ENCODE results near the gene CCDC149. TPM values are rescaled to one million over a fixed set of nuclear protein-coding genes. Genes with fewer than 3 reads are reported as not detected.

CCDC149 gene
- total RNA-seq, 1 donor from 2014 or later: 8.0 TPM

GRCh38 chr4:24835696-24836095 is 77.1 kb downstream of the CCDC149 start:
- no peaks in the 10 kb centered on the region for H3K27me3 ChIP-seq (ENCODE audit: control insufficient read depth, insufficient read depth, low read length)
- no peak overlapping the region for H3K4me3 ChIP-seq (ENCODE audit: low read depth, low read length)
- H3K36me3 ChIP-seq (ENCODE audit: control insufficient read depth, insufficient read depth, low read length): peaks cover 1% of the 10 kb centered on the region
- TF ChIP-seq CTCF (IDR thresholded peaks at IDR 0.05; ENCODE audit: insufficient read depth, low read length, poor library complexity, severe bottlenecking): no peak
- no peak for DNase-seq (ENCODE audit: low read depth)

GRCh38 chr4:24831637-24832036 is 81.2 kb downstream of the CCDC149 start:
- no peak for TF ChIP-seq CTCF (IDR thresholded peaks at IDR 0.05; ENCODE audit: insufficient read depth, low read length, poor library complexity, severe bottlenecking)
- no peak overlapping the region for H3K4me3 ChIP-seq (ENCODE audit: low read depth, low read length)

GRCh38 chr4:24824720-24825119 is 88.1 kb downstream of the CCDC149 start:
- Histone ChIP-seq H3K27me3 (ENCODE audit: control insufficient read depth, insufficient read depth, low read length) (no peaks in the 10 kb centered on the region), H3K36me3 (ENCODE audit: control insufficient read depth, insufficient read depth, low read length) (no peaks in the 10 kb centered on the region), H3K4me3 (ENCODE audit: low read depth, low read length) (no peak overlapping the region)
- DNase-seq (ENCODE audit: low read depth): no peak
- no peak for TF ChIP-seq CTCF (IDR thresholded peaks at IDR 0.05; ENCODE audit: insufficient read depth, low read length, poor library complexity, severe bottlenecking)

More at GRCh38 chr4:24831637-24832036, 81.2 kb downstream of the CCDC149 start:
- H3K27me3 ChIP-seq (ENCODE audit: control insufficient read depth, insufficient read depth, low read length): no peaks in the 10 kb centered on the region
- no peak for DNase-seq (ENCODE audit: low read depth)
- peaks cover 1% of the 10 kb centered on the region for H3K36me3 ChIP-seq (ENCODE audit: control insufficient read depth, insufficient read depth, low read length)

- TF ChIP-seq CTCF (IDR thresholded peaks at IDR 0.05; ENCODE audit: insufficient read depth, low read length, poor library complexity, severe bottlenecking): no peak
- Histone ChIP-seq H3K36me3 (ENCODE audit: control insufficient read depth, insufficient read depth, low read length) (no peaks in the 10 kb centered on the region), H3K4me3 (ENCODE audit: low read depth, low read length) (no peak overlapping the region), H3K27me3 (ENCODE audit: control insufficient read depth, insufficient read depth, low read length) (no peaks in the 10 kb centered on the region)
- no peak for DNase-seq (ENCODE audit: low read depth)
Measured at GRCh38 chr4:24820541-24820940, 92.3 kb downstream of the CCDC149 start.

GRCh38 chr4:24816797-24817196 is 96.0 kb downstream of the CCDC149 start:
- no peaks in the 10 kb centered on the region for H3K36me3 ChIP-seq (ENCODE audit: control insufficient read depth, insufficient read depth, low read length)
- DNase-seq (ENCODE audit: low read depth): no peak
- no peaks in the 10 kb centered on the region for H3K27me3 ChIP-seq (ENCODE audit: control insufficient read depth, insufficient read depth, low read length)
- TF ChIP-seq CTCF (IDR thresholded peaks at IDR 0.05; ENCODE audit: insufficient read depth, low read length, poor library complexity, severe bottlenecking): no peak
- no peak overlapping the region for H3K4me3 ChIP-seq (ENCODE audit: low read depth, low read length)

GRCh38 chr4:24813732-24814131 is 99.1 kb downstream of the CCDC149 start:
- H3K27me3 ChIP-seq (ENCODE audit: control insufficient read depth, insufficient read depth, low read length): no peaks in the 10 kb centered on the region
- TF ChIP-seq CTCF (IDR thresholded peaks at IDR 0.05; ENCODE audit: insufficient read depth, low read length, poor library complexity, severe bottlenecking): no peak
- no peak for DNase-seq (ENCODE audit: low read depth)
- H3K36me3 ChIP-seq (ENCODE audit: control insufficient read depth, insufficient read depth, low read length): no peaks in the 10 kb centered on the region
- H3K4me3 ChIP-seq (ENCODE audit: low read depth, low read length): no peak overlapping the region

Data from kidney epithelial cell (primary cell).